H1 (cell line): ENCODE measurements around the gene SLC27A1. TPM values are rescaled to one million over a fixed set of nuclear protein-coding genes. Genes with fewer than 3 reads are reported as not detected.

ENCODE experiments used
- CTCF ChIA-PET: fragments of 300-600 bp; sonication (Branson Sonifier 250); formaldehyde crosslinking; loops from one replicate; lab custom pipeline; 2021; ENCODE audit not compliant: partially characterized antibody; lab: Charles Lee
- POLR2A ChIA-PET: fragments of 300-600 bp; sonication (Branson Sonifier 250); formaldehyde crosslinking; loops from one replicate; lab custom pipeline; 2021; ENCODE audit warnings: inconsistent platforms; ENCODE audit not compliant: partially characterized antibody; lab: Charles Lee
- DNase-seq, 2 experiments: peaks; one replicate each; pipeline versions ENCODE4 v3.0.0 to v3.0.0-alpha.2; 2010 to 2022; ENCODE audit warnings: low spot score in 2 of 2, low read depth in 1 of 2, mixed read lengths in 1 of 2
- FAIRE-seq: peaks from 2 replicates; lab custom pipeline; 2011; peaks lifted over from hg19 to GRCh38; lab: Jason Lieb, UNC
- H2AFZ ChIP-seq: 2 replicates; pipeline ENCODE4 v1.8.1; 2012; ENCODE audit warnings: low read length, inconsistent platforms
- H2AK5ac ChIP-seq: 2 replicates; pipeline ENCODE4 v1.6.1; 2013; ENCODE audit warnings: low read depth, low read length
- H2BK120ac ChIP-seq: replicated peaks from 2 replicates; pipeline ENCODE3; 2013; ENCODE audit warnings: low read depth, low read length, inconsistent platforms
- H2BK12ac ChIP-seq: 2 replicates; pipeline ENCODE4 v1.6.1; 2013; ENCODE audit warnings: low read depth, low read length
- H2BK15ac ChIP-seq: 2 replicates; pipeline ENCODE4 v1.6.1; 2013; ENCODE audit warnings: low read length
- H2BK20ac ChIP-seq: 2 replicates; pipeline ENCODE4 v1.6.1; 2013; ENCODE audit warnings: low read length
- H2BK5ac ChIP-seq: 2 replicates; pipeline ENCODE4 v1.6.1; 2013; ENCODE audit warnings: low read depth, low read length
- H3K14ac ChIP-seq: 2 replicates; pipeline ENCODE4 v1.6.1; 2013; ENCODE audit warnings: inconsistent platforms; ENCODE audit not compliant: insufficient read length
- H3K18ac ChIP-seq: 2 replicates; pipeline ENCODE4 v1.6.1; 2013; ENCODE audit warnings: low read length; ENCODE audit errors: extremely low read depth
- H3K23ac ChIP-seq: 2 replicates; pipeline ENCODE4 v1.6.1; 2013; ENCODE audit warnings: inconsistent platforms; ENCODE audit not compliant: insufficient read length
- H3K23me2 ChIP-seq: 2 replicates; pipeline ENCODE4 v1.6.1; 2013; ENCODE audit warnings: low read depth, low read length
- H3K27ac ChIP-seq: 2 replicates; pipeline ENCODE4 v1.6.1; 2011; ENCODE audit warnings: low read depth, low read length, inconsistent platforms
- H3K27me3 ChIP-seq, 4 experiments: replicated peaks in 1 of 4; 1 replicate in 1 of 4; 2 replicates in 3 of 4; pipeline versions ENCODE4 v1.6.1 to v1.8.1; 2011 to 2013; ENCODE audit warnings: low read length in 3 of 4, mild to moderate bottlenecking in 3 of 4, inconsistent platforms in 2 of 4, mixed read lengths in 2 of 4, moderate library complexity in 1 of 4; ENCODE audit not compliant: control insufficient read depth in 3 of 4, insufficient read depth in 3 of 4; ENCODE audit errors: extremely low read depth in 1 of 4
- H3K36me3 ChIP-seq, 4 experiments: 2 replicates each; pipeline versions ENCODE4 v1.6.1 to v1.8.1; 2011 to 2013; ENCODE audit warnings: mild to moderate bottlenecking in 4 of 4, low read length in 3 of 4, moderate library complexity in 2 of 4, control low read depth in 1 of 4, inconsistent platforms in 1 of 4; ENCODE audit not compliant: insufficient read depth in 4 of 4, control insufficient read depth in 2 of 4
- H3K4ac ChIP-seq: replicated peaks from 2 replicates; pipeline ENCODE3; 2013; ENCODE audit warnings: low read length, low read depth, mixed read lengths, inconsistent platforms; ENCODE audit not compliant: insufficient read length
- H3K4me1 ChIP-seq, 4 experiments: replicated peaks in 1 of 4; 1 replicate in 1 of 4; 2 replicates in 3 of 4; pipeline versions ENCODE4 v1.6.1 to v1.8.1; 2011 to 2013; ENCODE audit warnings: low read length in 3 of 4, inconsistent platforms in 2 of 4, mixed read lengths in 1 of 4; ENCODE audit not compliant: insufficient read depth in 4 of 4, control insufficient read depth in 3 of 4
- H3K4me2 ChIP-seq, 2 experiments: 2 replicates each; pipeline versions ENCODE4 v1.6.1 to v1.8.1; 2011 to 2013; ENCODE audit warnings: low read depth in 2 of 2, low read length in 2 of 2, control low read depth in 1 of 2, inconsistent platforms in 1 of 2, mild to moderate bottlenecking in 1 of 2; ENCODE audit not compliant: insufficient read depth in 1 of 2
- H3K4me3 ChIP-seq, 4 experiments: fragments of 200-600, 300-600 bp in 1 of 4; sonication (generic), shearing (Covaris generic), sonication (Bioruptor Twin) in 1 of 4; 2 replicates each; pipeline versions ENCODE4 v1.5.1 to v1.8.1; 2011 to 2016; ENCODE audit warnings: low read length in 4 of 4, low read depth in 3 of 4, control low read depth in 2 of 4, inconsistent platforms in 2 of 4, mild to moderate bottlenecking in 2 of 4, mixed read lengths in 1 of 4, moderate library complexity in 1 of 4; ENCODE audit not compliant: insufficient read depth in 2 of 4; ENCODE audit errors: extremely low read depth in 1 of 4
- H3K56ac ChIP-seq: replicated peaks from 2 replicates; pipeline ENCODE3; 2013; ENCODE audit warnings: low read depth, mild to moderate bottlenecking, mixed read lengths, low read length, inconsistent platforms; ENCODE audit not compliant: insufficient read length
- H3K79me1 ChIP-seq: 2 replicates; pipeline ENCODE4 v1.6.1; 2013; ENCODE audit warnings: low read depth, low read length, control low read depth
- H3K79me2 ChIP-seq, 2 experiments: 2 replicates each; pipeline versions ENCODE4 v1.6.1 to v1.8.1; 2012 to 2013; ENCODE audit warnings: low read length in 2 of 2, mild to moderate bottlenecking in 2 of 2, inconsistent platforms in 1 of 2; ENCODE audit not compliant: insufficient read depth in 2 of 2, control insufficient read depth in 1 of 2
- H3K9ac ChIP-seq, 4 experiments: replicated peaks in 1 of 4; 1 replicate in 1 of 4; 2 replicates in 3 of 4; pipeline versions ENCODE4 v1.6.1 to v1.8.1; 2011 to 2013; ENCODE audit warnings: low read depth in 3 of 4, low read length in 3 of 4, control low read depth in 2 of 4, mild to moderate bottlenecking in 2 of 4, moderate library complexity in 2 of 4, inconsistent platforms in 1 of 4; ENCODE audit errors: extremely low read depth in 1 of 4
- H3K9me3 ChIP-seq, 2 experiments: 2 replicates each; pipeline versions ENCODE4 v1.6.1 to v1.8.1; 2012 to 2013; ENCODE audit warnings: mild to moderate bottlenecking in 2 of 2, moderate library complexity in 2 of 2, control low read depth in 1 of 2, inconsistent platforms in 1 of 2, low read depth in 1 of 2, low read length in 1 of 2, mixed read lengths in 1 of 2; ENCODE audit not compliant: insufficient read depth in 2 of 2
- H4K20me1 ChIP-seq, 2 experiments: replicated peaks in 1 of 2; 2 replicates each; pipeline versions ENCODE3 to v1.8.1; 2011 to 2013; ENCODE audit warnings: inconsistent platforms in 2 of 2, low read length in 2 of 2, mild to moderate bottlenecking in 1 of 2; ENCODE audit not compliant: insufficient read depth in 2 of 2, control insufficient read depth in 1 of 2
- H4K5ac ChIP-seq: 2 replicates; pipeline ENCODE4 v1.6.1; 2013; ENCODE audit warnings: low read length, low read depth, mixed read lengths, inconsistent platforms; ENCODE audit not compliant: insufficient read length
- H4K8ac ChIP-seq: 2 replicates; pipeline ENCODE4 v1.8.0; 2013; ENCODE audit warnings: mild to moderate bottlenecking, moderate library complexity, low read length, inconsistent platforms; ENCODE audit not compliant: insufficient read depth; ENCODE audit errors: extremely low read depth
- H4K91ac ChIP-seq: replicated peaks from 2 replicates; pipeline ENCODE3; 2013; ENCODE audit warnings: low read length, mixed read lengths, inconsistent platforms; ENCODE audit not compliant: insufficient read length
- BRCA1 ChIP-seq: IDR thresholded peaks from 2 replicates; pipeline ENCODE4 v1.6.1; 2012; ENCODE audit warnings: low read depth, low read length, improper control_type of control experiment
- CBX5 ChIP-seq: fragments of 300-800, 300-1000 bp; sonication (generic); IDR thresholded peaks from 2 replicates; pipeline ENCODE4 v1.7.1; 2016; ENCODE audit warnings: antibody characterized with exemption, low read length, low read depth
- CEBPB ChIP-seq: IDR thresholded peaks from 2 replicates; pipeline ENCODE4 v1.6.1; 2012; ENCODE audit warnings: low read depth, low read length
- KDM5A ChIP-seq: fragments of 200-600 bp; IDR thresholded peaks from 2 replicates; pipeline ENCODE4 v1.7.1; 2012; ENCODE audit warnings: mild to moderate bottlenecking, low read length, inconsistent platforms, mixed read lengths
- PHF8 ChIP-seq: fragments of 200-600 bp; sonication (generic); conservative IDR thresholded peaks from 2 replicates; pipeline ENCODE4 v1.7.1; 2012; ENCODE audit warnings: low read depth, mild to moderate bottlenecking, inconsistent platforms, low read length, moderate library complexity
- SP4 ChIP-seq: IDR thresholded peaks from 2 replicates; pipeline ENCODE4 v1.6.1; 2012; ENCODE audit warnings: low read length, inconsistent platforms
- SUZ12 ChIP-seq: fragments of 200-600 bp; sonication (generic); IDR thresholded peaks from 2 replicates; pipeline ENCODE4 v1.6.1; 2012; ENCODE audit warnings: mild to moderate bottlenecking, inconsistent platforms, low read length, moderate library complexity, mixed read lengths
- TAF1 ChIP-seq: IDR thresholded peaks from 2 replicates; pipeline ENCODE4 v1.6.1; 2011; ENCODE audit warnings: mild to moderate bottlenecking, low read depth, low read length
- WGBS, 2 experiments: shearing (Covaris generic) in 1 of 2; methylation state at CpG; one replicate each; pipeline versions ENCODE4 v1.1.6 to v1.1.7; 2013 to 2015; ENCODE audit warnings: low lambda C conversion rate in 2 of 2, mixed read lengths in 2 of 2, inconsistent platforms in 1 of 2, low coverage in 1 of 2, missing lambda C conversion rate in 1 of 2; ENCODE audit not compliant: insufficient replicate concordance in 2 of 2, insufficient coverage in 1 of 2, insufficient read length in 1 of 2; ENCODE audit errors: extremely low coverage in 1 of 2, missing lambda C conversion rate in 1 of 2; 5-methylcytosine and 5-hydroxymethylcytosine counted together
- polyA plus RNA-seq, 7 experiments: library from polyadenylated mRNA; depleted of rRNA in 3 of 7; stranded (reverse) in 5 of 7; unstranded in 2 of 7; fragments of >200 nt in 5 of 7; fragments of 200-250 nt in 2 of 7; gene quantifications; 1 replicate in 5 of 7; 2 replicates in 1 of 7; 4 replicates in 1 of 7; pipeline versions ENCODE4 v1.2.1 to v1.2.3, GENCODE V29; 2011 to 2013; ENCODE audit warnings: missing spikeins in 2 of 7, mixed read lengths in 2 of 7
- total RNA-seq: library from RNA; stranded (reverse); fragmentation: NEBNext Ultra II Directional; extraction: Animal tissue kit (Norgen Biotek cat#: 25700); gene quantifications from 2 replicates; pipeline ENCODE4 v1.2.1, GENCODE V29; 2021
- TF ChIP-seq, protein P1 (sequence below): IDR thresholded peaks from 2 replicates; pipeline ENCODE4 v1.6.1; 2011; ENCODE audit warnings: low read depth, mild to moderate bottlenecking, low read length; ENCODE audit not compliant: insufficient read depth

Gene SLC27A1
- total and polyA plus RNA-seq, 2 of the 8 experiments (the other 6 are each of a cell fraction or from before 2014, with no cell fraction given) = 7.5 to 9.1 TPM

GRCh38 chr19:17447704-17448130, 22.6 kb upstream of the SLC27A1 start:
- Histone ChIP-seq H2AFZ (no peak overlapping the region), H4K91ac (no peak overlapping the region), H3K56ac (no peak overlapping the region), H3K14ac (no peak overlapping the region), H3K4me1 (peaks cover 0 to 2% (median under 1%) of the 10 kb centered on the region in 4 experiments; a peak in 1 of 7 replicates), H3K9ac (peak overlapping the region in 2 of 4 experiments; percentile 19 to 56; a peak in 2 of 7 replicates), H3K9me3 (no peaks in the 10 kb centered on the region), H2BK15ac (0 out of 2 replicates have a peak overlapping the region, but pooled peaks have one; percentile 61), H4K8ac (0 out of 2 replicates have a peak overlapping the region, but pooled peaks have one; percentile 83), H4K20me1 (peaks cover 0 to 5% of the 10 kb centered on the region in 2 experiments), H3K23ac (no peak overlapping the region), H2BK12ac (no peak overlapping the region), H2BK120ac (no peak overlapping the region), H2BK5ac (no peak overlapping the region), H3K4me2 (peak overlapping the region; percentile 84 to 91), H3K27me3 (peaks cover 0 to 16% (median 10%) of the 10 kb centered on the region in 4 experiments; a peak in 6 of 7 replicates), H3K18ac (no peak overlapping the region), H2AK5ac (0 out of 2 replicates have a peak overlapping the region, but pooled peaks have one; percentile 56), H3K79me2 (no peaks in the 10 kb centered on the region), H3K4me3 (peak overlapping the region; percentile 40 to 94 (median 48)), H3K23me2 (peaks cover 14% of the 10 kb centered on the region; the same call in 1 of the 2 replicates), H3K27ac (no peak overlapping the region), H4K5ac (no peak overlapping the region), H2BK20ac (no peak overlapping the region), H3K36me3 (no peaks in the 10 kb centered on the region), H3K4ac (no peak overlapping the region), H3K79me1 (no peaks in the 10 kb centered on the region)
- FAIRE-seq = no peak
- peak; percentile 52; the same call in 1 of the 2 replicates for TF ChIP-seq SUZ12
- no peak for TF ChIP-seq TAF1
- TF ChIP-seq SP4 = no peak
- no peak for TF ChIP-seq CEBPB
- no peak for TF ChIP-seq KDM5A
- TF ChIP-seq PHF8 = no peak
- TF ChIP-seq BRCA1 = no peak
- no peak for TF ChIP-seq CBX5
- TF ChIP-seq, protein P1, sequence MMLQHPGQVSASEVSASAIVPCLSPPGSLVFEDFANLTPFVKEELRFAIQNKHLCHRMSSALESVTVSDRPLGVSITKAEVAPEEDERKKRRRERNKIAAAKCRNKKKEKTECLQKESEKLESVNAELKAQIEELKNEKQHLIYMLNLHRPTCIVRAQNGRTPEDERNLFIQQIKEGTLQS = no peak
- WGBS, 2 experiments = 31% methylated on average over 5 of the region's 5 CpGs; no CpG with 5 or more reads in 1 of the 2 experiments
- no peak for DNase-seq
- POLR2A ChIA-PET = interaction anchor here (0.6 to 1.8 kb wide), 6 partner anchors 12 to 418 kb away, joined by 3 to 5 read pairs (median 3); no protein-coding TSS in a partner anchor
- CTCF ChIA-PET = interaction anchor here (1.0 to 2.9 kb wide), 15 partner anchors 9 to 319 kb away, joined by 3 to 14 read pairs (median 4); partner anchors contain the start of genes CCDC194 and NXNL1
